Liver (tissue), 9 donors: ENCODE measurements around the gene ATP2B2. TPM values are rescaled to one million over a fixed set of nuclear protein-coding genes. Genes with fewer than 3 reads are reported as not detected.

Source experiments
- DNase-seq: peaks from one replicate; pipeline ENCODE4 v3.0.0-alpha.2; 2017; ENCODE audit warnings: low spot score
- H3K27ac ChIP-seq, 2 donors: one replicate each; pipeline ENCODE4 v1.7.0; 2013; ENCODE audit warnings: inconsistent platforms in 2 of 2, low read length in 2 of 2, control low read depth in 1 of 2, low read depth in 1 of 2, mild to moderate bottlenecking in 1 of 2
- H3K27me3 ChIP-seq, 4 donors: one replicate each; pipeline versions ENCODE4 v1.6.1 to v1.7.0; 2013; ENCODE audit warnings: low read length in 3 of 4, inconsistent platforms in 1 of 4, mild to moderate bottlenecking in 1 of 4, moderate library complexity in 1 of 4; ENCODE audit not compliant: control insufficient read depth in 4 of 4, insufficient read depth in 4 of 4
- H3K36me3 ChIP-seq, 4 donors: one replicate each; pipeline versions ENCODE4 v1.6.1 to v1.7.0; 2013; ENCODE audit warnings: low read length in 3 of 4, mild to moderate bottlenecking in 3 of 4, low read depth in 1 of 4, moderate library complexity in 1 of 4; ENCODE audit not compliant: control insufficient read depth in 4 of 4, insufficient read depth in 3 of 4
- H3K4me1 ChIP-seq, 4 donors: one replicate each; pipeline versions ENCODE4 v1.6.1 to v1.7.0; 2013; ENCODE audit warnings: low read length in 3 of 4, mild to moderate bottlenecking in 3 of 4, moderate library complexity in 1 of 4; ENCODE audit not compliant: control insufficient read depth in 4 of 4, insufficient read depth in 4 of 4
- H3K4me3 ChIP-seq, 3 donors: one replicate each; pipeline versions ENCODE4 v1.6.1 to v1.7.0; 2013; ENCODE audit warnings: low read length in 3 of 3, control low read depth in 1 of 3, low read depth in 1 of 3, mild to moderate bottlenecking in 1 of 3
- H3K9ac ChIP-seq, 2 donors: one replicate each; pipeline ENCODE4 v1.7.0; 2013; ENCODE audit warnings: low read length in 2 of 2, mild to moderate bottlenecking in 2 of 2, moderate library complexity in 2 of 2, control low read depth in 1 of 2, low read depth in 1 of 2
- H3K9me3 ChIP-seq, 4 donors: one replicate each; pipeline versions ENCODE4 v1.6.1 to v1.7.0; 2013; ENCODE audit warnings: low read length in 3 of 4; ENCODE audit not compliant: control insufficient read depth in 4 of 4
- EGR1 ChIP-seq, 2 donors: IDR thresholded peaks; 2 replicates each; pipeline ENCODE4 v1.6.1; 2016 to 2018; ENCODE audit warnings: antibody characterized with exemption in 2 of 2, low read depth in 2 of 2
- FOXA1 ChIP-seq: IDR thresholded peaks from 2 replicates; pipeline ENCODE4 v1.6.1; 2016; ENCODE audit warnings: antibody characterized with exemption
- GABPA ChIP-seq, 2 donors: IDR thresholded peaks in 1 of 2; conservative IDR thresholded peaks in 1 of 2; 2 replicates each; pipeline ENCODE4 v1.6.1; 2016; ENCODE audit warnings: antibody characterized with exemption in 2 of 2, mild to moderate bottlenecking in 1 of 2, moderate library complexity in 1 of 2
- HNF4G ChIP-seq: IDR thresholded peaks from 2 replicates; pipeline ENCODE4 v1.6.1; 2016; ENCODE audit warnings: antibody characterized with exemption
- JUND ChIP-seq, 2 donors: IDR thresholded peaks; 2 replicates each; pipeline ENCODE4 v1.6.1; 2016; ENCODE audit warnings: antibody characterized with exemption in 2 of 2
- RAD21 ChIP-seq, 2 donors: IDR thresholded peaks; 2 replicates each; pipeline ENCODE4 v1.6.1; 2016; ENCODE audit warnings: antibody characterized with exemption in 2 of 2, mild to moderate bottlenecking in 2 of 2
- RXRA ChIP-seq, 2 donors: IDR thresholded peaks; 2 replicates each; pipeline ENCODE4 v1.6.1; 2017 to 2018; ENCODE audit warnings: antibody characterized with exemption in 2 of 2, mild to moderate bottlenecking in 1 of 2
- SP1 ChIP-seq: IDR thresholded peaks from 2 replicates; pipeline ENCODE4 v1.6.1; 2018; ENCODE audit warnings: antibody characterized with exemption, mild to moderate bottlenecking
- TAF1 ChIP-seq: conservative IDR thresholded peaks from 2 replicates; pipeline ENCODE4 v1.6.1; 2016; ENCODE audit warnings: antibody characterized with exemption, mild to moderate bottlenecking
- YY1 ChIP-seq: IDR thresholded peaks from 2 replicates; pipeline ENCODE4 v1.6.1; 2016; ENCODE audit warnings: antibody characterized with exemption, mild to moderate bottlenecking
- WGBS: extraction: QIAGEN DNeasy Blood & Tissue Kit; methylation state at CpG from one replicate; pipeline ENCODE4 v1.1.7; 2013; 5-methylcytosine and 5-hydroxymethylcytosine counted together
- polyA plus RNA-seq, 2 donors: library from polyadenylated mRNA; stranded (reverse) in 1 of 2; unstranded in 1 of 2; fragments of 200-250 nt in 1 of 2; fragments of >200 nt in 1 of 2; fragmentation: Nextera tagmentation in 1 of 2; extraction: Ambion mirVana in 1 of 2; gene quantifications; one replicate each; pipeline versions ENCODE4 v1.2.1 to v1.2.3, GENCODE V29; 2013 to 2015
- total RNA-seq, 2 donors: library from RNA; depleted of rRNA; stranded (reverse); fragments of >200 nt; gene quantifications; one replicate each; pipeline ENCODE4 v1.2.3, GENCODE V29; 2014
- TF ChIP-seq, protein P1 (sequence below): fragments of 150-350 bp; IDR thresholded peaks from 2 replicates; pipeline ENCODE4 v1.5.1; 2017; ENCODE audit warnings: improper control_type of control experiment, low read depth, low read length; ENCODE audit not compliant: missing input control
- TF ChIP-seq, protein P2 (sequence below): IDR thresholded peaks from 2 replicates; pipeline ENCODE4 v1.6.1; 2016; ENCODE audit warnings: antibody characterized with exemption
- TF ChIP-seq, protein P3 (sequence below): IDR thresholded peaks from 2 replicates; pipeline ENCODE4 v1.6.1; 2016; ENCODE audit warnings: antibody characterized with exemption
- donor health status: healthy.
- donor health status: healthy.
- donor health status: healthy.
- donor health status: healthy.
- donor health status: healthy.

Gene ATP2B2
- total and polyA plus RNA-seq, 4 donors, result 10.4 to 27.8 (median 20.7) TPM

DNA sequence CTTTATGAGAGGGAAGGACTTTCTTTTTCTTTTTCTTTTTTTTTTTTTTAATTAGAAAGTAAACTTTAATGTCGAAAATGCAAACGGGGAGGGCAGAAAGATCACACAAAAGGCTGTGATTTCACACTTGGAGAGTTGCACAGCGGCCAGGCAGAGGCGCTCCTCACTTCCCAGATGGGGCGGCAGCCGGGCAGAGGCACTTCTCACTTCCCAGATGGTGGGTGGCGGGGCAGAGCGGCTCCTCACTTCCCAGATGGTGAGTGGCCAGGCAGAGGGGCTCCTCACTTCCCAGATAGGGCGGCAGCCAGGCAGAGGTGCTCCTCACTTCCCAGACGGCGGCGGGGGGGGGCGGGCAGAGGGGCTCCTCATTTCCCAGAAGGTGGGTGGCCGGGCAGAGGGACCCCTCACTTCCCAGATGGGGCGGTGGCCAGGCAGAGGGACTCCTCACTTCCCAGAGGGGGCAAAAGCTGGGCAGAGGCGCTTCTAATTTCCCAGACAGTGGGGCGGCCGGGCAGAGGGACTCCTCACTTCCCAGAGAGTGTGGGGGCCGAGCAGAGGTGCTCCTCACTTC, 88.6 kb downstream of the ATP2B2 start:
- peaks cover 0 to 4% (median under 1%) of the 10 kb centered on the region in 4 donors for H3K36me3 ChIP-seq
- H3K4me3 ChIP-seq, result no peak overlapping the region
- no peak for DNase-seq
- peaks cover 0 to 3% (median 0%) of the 10 kb centered on the region in 4 donors for H3K4me1 ChIP-seq
- TF ChIP-seq GABPA (IDR thresholded peaks at IDR 0.05 in 1 of 2, conservative IDR thresholded peaks at IDR 0.05 in 1 of 2) (no peak), SP1 (no peak), EGR1 (IDR thresholded peaks at IDR 0.05; ENCODE audit: low read depth in 2 of 2) (no peak), TAF1 (no peak), HNF4G (no peak), YY1 (no peak), RAD21 (IDR thresholded peaks at IDR 0.05) (no peak), JUND (IDR thresholded peaks at IDR 0.05) (no peak), FOXA1 (no peak), RXRA (IDR thresholded peaks at IDR 0.05) (no peak)
- TF ChIP-seq, protein P1, sequence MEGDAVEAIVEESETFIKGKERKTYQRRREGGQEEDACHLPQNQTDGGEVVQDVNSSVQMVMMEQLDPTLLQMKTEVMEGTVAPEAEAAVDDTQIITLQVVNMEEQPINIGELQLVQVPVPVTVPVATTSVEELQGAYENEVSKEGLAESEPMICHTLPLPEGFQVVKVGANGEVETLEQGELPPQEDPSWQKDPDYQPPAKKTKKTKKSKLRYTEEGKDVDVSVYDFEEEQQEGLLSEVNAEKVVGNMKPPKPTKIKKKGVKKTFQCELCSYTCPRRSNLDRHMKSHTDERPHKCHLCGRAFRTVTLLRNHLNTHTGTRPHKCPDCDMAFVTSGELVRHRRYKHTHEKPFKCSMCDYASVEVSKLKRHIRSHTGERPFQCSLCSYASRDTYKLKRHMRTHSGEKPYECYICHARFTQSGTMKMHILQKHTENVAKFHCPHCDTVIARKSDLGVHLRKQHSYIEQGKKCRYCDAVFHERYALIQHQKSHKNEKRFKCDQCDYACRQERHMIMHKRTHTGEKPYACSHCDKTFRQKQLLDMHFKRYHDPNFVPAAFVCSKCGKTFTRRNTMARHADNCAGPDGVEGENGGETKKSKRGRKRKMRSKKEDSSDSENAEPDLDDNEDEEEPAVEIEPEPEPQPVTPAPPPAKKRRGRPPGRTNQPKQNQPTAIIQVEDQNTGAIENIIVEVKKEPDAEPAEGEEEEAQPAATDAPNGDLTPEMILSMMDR, result no peak
- TF ChIP-seq, protein P2, sequence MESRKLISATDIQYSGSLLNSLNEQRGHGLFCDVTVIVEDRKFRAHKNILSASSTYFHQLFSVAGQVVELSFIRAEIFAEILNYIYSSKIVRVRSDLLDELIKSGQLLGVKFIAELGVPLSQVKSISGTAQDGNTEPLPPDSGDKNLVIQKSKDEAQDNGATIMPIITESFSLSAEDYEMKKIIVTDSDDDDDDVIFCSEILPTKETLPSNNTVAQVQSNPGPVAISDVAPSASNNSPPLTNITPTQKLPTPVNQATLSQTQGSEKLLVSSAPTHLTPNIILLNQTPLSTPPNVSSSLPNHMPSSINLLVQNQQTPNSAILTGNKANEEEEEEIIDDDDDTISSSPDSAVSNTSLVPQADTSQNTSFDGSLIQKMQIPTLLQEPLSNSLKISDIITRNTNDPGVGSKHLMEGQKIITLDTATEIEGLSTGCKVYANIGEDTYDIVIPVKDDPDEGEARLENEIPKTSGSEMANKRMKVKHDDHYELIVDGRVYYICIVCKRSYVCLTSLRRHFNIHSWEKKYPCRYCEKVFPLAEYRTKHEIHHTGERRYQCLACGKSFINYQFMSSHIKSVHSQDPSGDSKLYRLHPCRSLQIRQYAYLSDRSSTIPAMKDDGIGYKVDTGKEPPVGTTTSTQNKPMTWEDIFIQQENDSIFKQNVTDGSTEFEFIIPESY, result no peak
- 76% methylated on average over 19 of the region's 19 CpGs for WGBS
- H3K9ac ChIP-seq, result no peak overlapping the region
- H3K27me3 ChIP-seq, result no peaks in the 10 kb centered on the region
- H3K27ac ChIP-seq, result no peak overlapping the region
- no peaks in the 10 kb centered on the region for H3K9me3 ChIP-seq

DNA sequence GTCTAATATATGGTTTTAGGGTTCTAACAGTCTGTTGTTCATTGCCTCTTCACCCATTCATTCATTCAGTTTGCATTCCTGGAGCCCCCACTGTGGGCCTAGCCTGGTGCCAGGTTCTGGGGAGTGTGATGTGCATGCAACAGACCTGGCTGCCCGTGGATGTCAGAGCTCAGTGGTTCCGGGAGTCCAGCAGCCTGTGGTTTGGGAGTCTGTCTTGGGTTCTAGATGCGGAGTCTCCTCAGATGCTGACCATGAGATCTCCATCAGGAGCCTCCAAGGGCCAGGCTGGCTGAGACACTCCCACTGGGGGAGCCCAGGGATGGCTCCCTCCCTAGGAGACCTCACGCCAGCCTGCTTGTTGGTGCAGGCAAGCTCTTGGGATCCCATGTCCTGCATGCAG, 92.3 kb downstream of the ATP2B2 start:
- TF ChIP-seq, protein P3, sequence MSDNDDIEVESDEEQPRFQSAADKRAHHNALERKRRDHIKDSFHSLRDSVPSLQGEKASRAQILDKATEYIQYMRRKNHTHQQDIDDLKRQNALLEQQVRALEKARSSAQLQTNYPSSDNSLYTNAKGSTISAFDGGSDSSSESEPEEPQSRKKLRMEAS, result no peak
- TF ChIP-seq FOXA1 (no peak), EGR1 (IDR thresholded peaks at IDR 0.05; ENCODE audit: low read depth in 2 of 2) (no peak), HNF4G (no peak)
- TF ChIP-seq, protein P2, result no peak
- H3K27ac ChIP-seq, result no peak overlapping the region
- peaks cover 0 to 3% (median 0%) of the 10 kb centered on the region in 4 donors for H3K4me1 ChIP-seq
- 96% methylated on average over 4 of the region's 4 CpGs for WGBS
- H3K4me3 ChIP-seq, result no peak overlapping the region
- no peaks in the 10 kb centered on the region for H3K27me3 ChIP-seq
- H3K9ac ChIP-seq, result no peak overlapping the region
- no peaks in the 10 kb centered on the region for H3K9me3 ChIP-seq
- no peak for DNase-seq
- peaks cover 5 to 26% (median 11%) of the 10 kb centered on the region in 4 donors for H3K36me3 ChIP-seq
